Measurements from ENCODE around the gene STON2. TPM values are rescaled to one million over a fixed set of nuclear protein-coding genes. Genes with fewer than 3 reads are reported as not detected.
"Not testable (repeated sequence)": the region's sequence is repeated elsewhere in the genome, so short reads cannot be mapped to it uniquely, and the experiment has no call there.

The STON2 gene
- polyA plus RNA-seq, 2 of the 4 experiments (the other 2 are of a cell fraction): 0.53 to 1.3 TPM

- ATAC-seq (no peak), DNase-seq (ENCODE audit: low read depth in 1 of 2, low spot score in 1 of 2) (no peak), FAIRE-seq (no peak)
- H3K4me3 ChIP-seq: no peak overlapping the region
- no peak overlapping the region for H3K4me2 ChIP-seq
- 80% methylated on average over 8 of the region's 19 CpGs for WGBS (ENCODE audit: missing lambda C conversion rate)
- TF ChIP-seq EP300 (IDR thresholded peaks at IDR 0.05): no peak
- TF ChIP-seq POLR2AphosphoS2 (conservative IDR thresholded peaks at IDR 0.05; ENCODE audit: low read length): no peak
- TF ChIP-seq RARB (CRISPR knock-in tag; IDR thresholded peaks at IDR 0.05): no peak
- TF ChIP-seq EHF (CRISPR knock-in tag; IDR thresholded peaks at IDR 0.05): no peak
- TF ChIP-seq KDM5A (IDR thresholded peaks at IDR 0.05): no peak
- TF ChIP-seq NPAS2 (CRISPR knock-in tag; IDR thresholded peaks at IDR 0.05; ENCODE audit: borderline replicate concordance): no peak
- no peak for TF ChIP-seq ZSCAN20 (CRISPR knock-in tag; IDR thresholded peaks at IDR 0.05)
- TF ChIP-seq RFX5 (IDR thresholded peaks at IDR 0.05): no peak
- no peak for TF ChIP-seq CEBPB (IDR thresholded peaks at IDR 0.05)
- no peak for TF ChIP-seq SREBF2 (IDR thresholded peaks at IDR 0.05)
- no peak for TF ChIP-seq ELK1 (IDR thresholded peaks at IDR 0.05; ENCODE audit: low read depth, low read length)
- TF ChIP-seq ATOH8 (CRISPR knock-in tag; IDR thresholded peaks at IDR 0.05; ENCODE audit: low read depth): no peak
- no peak for TF ChIP-seq HDAC2 (IDR thresholded peaks at IDR 0.05)
- no peak for TF ChIP-seq CTCF (IDR thresholded peaks at IDR 0.05)
- TF ChIP-seq CBX2 (IDR thresholded peaks at IDR 0.05; ENCODE audit: borderline replicate concordance, low read depth): no peak
- TF ChIP-seq PBX3 (IDR thresholded peaks at IDR 0.05): no peak
- TF ChIP-seq JUN (IDR thresholded peaks at IDR 0.05): no peak
- ChIA-PET POLR2A (no interaction called here), CTCF (interaction anchor here (1.7 to 2.8 kb wide), 2 partner anchors 23 to 218 kb away, joined by 7 to 11 read pairs; no protein-coding TSS in a partner anchor)
- H3K9me3 ChIP-seq: no peaks in the 10 kb centered on the region
- H3K27ac ChIP-seq: no peak overlapping the region
- H3K4me1 ChIP-seq: no peaks in the 10 kb centered on the region
These were observed 153.5 kb downstream of the STON2 start for GRCh38 chr14:81246461-81247270.

GRCh38 chr14:81245771-81246170 is 154.4 kb downstream of the STON2 start:
- ChIA-PET CTCF (no interaction called here), POLR2A (no interaction called here)
- H3K4me1 ChIP-seq: no peaks in the 10 kb centered on the region
- TF ChIP-seq RNF2 (IDR thresholded peaks at IDR 0.05; ENCODE audit: borderline replicate concordance, low read depth): no peak
- no peak for TF ChIP-seq HEYL (CRISPR knock-in tag; IDR thresholded peaks at IDR 0.05)
- no peak for TF ChIP-seq CBX2 (IDR thresholded peaks at IDR 0.05; ENCODE audit: borderline replicate concordance, low read depth)
- TF ChIP-seq JUN (IDR thresholded peaks at IDR 0.05): no peak
- TF ChIP-seq USF2 (IDR thresholded peaks at IDR 0.05): no peak
- TF ChIP-seq POLR2AphosphoS2 (conservative IDR thresholded peaks at IDR 0.05; ENCODE audit: low read length): no peak
- TF ChIP-seq KDM5A (IDR thresholded peaks at IDR 0.05): no peak
- no peak for TF ChIP-seq RAD21 (conservative IDR thresholded peaks at IDR 0.05 in 1 of 2, IDR thresholded peaks at IDR 0.05 in 1 of 2)
- TF ChIP-seq EP300 (IDR thresholded peaks at IDR 0.05): no peak
- no peak for TF ChIP-seq HMGXB4 (CRISPR knock-in tag; IDR thresholded peaks at IDR 0.05; ENCODE audit: borderline replicate concordance)
- H3K4me3 ChIP-seq: no peak overlapping the region
- H3K27ac ChIP-seq: no peak overlapping the region
- no peak for ATAC-seq
- H3K4me2 ChIP-seq: no peak overlapping the region
- H3K9me3 ChIP-seq: no peaks in the 10 kb centered on the region
- WGBS (ENCODE audit: missing lambda C conversion rate): 4% methylated on average over 1 of the region's 1 CpG
- FAIRE-seq: no peak
- no peak for DNase-seq (ENCODE audit: low read depth in 1 of 2, low spot score in 1 of 2)

- ATAC-seq; POLR2A ChIA-PET; FAIRE-seq; H3K4me3 ChIP-seq; H3K9me3 ChIP-seq; H3K4me2 ChIP-seq; H3K27ac ChIP-seq; DNase-seq (ENCODE audit: low read depth in 1 of 2, low spot score in 1 of 2); H3K4me1 ChIP-seq: not testable (repeated sequence)
- CTCF ChIA-PET: interaction anchor here (1.4 kb wide), 1 partner anchor 220 kb away, joined by 3 read pairs; no protein-coding TSS in a partner anchor
- WGBS (ENCODE audit: missing lambda C conversion rate): no CpG with 5 or more reads among the region's 28 CpGs
These were observed 155.7 kb downstream of the STON2 start for GRCh38 chr14:81244431-81244830.

All from A549 (cell line).